LHCN-M2 (cell line): ENCODE data around the gene RTKN2. TPM values are rescaled to one million over a fixed set of nuclear protein-coding genes. Genes with fewer than 3 reads are reported as not detected.

Source experiments
- DNase-seq: peaks from one replicate; pipeline ENCODE4 v3.0.0-alpha.2; 2012; ENCODE audit warnings: low read depth
- total RNA-seq: library from RNA; depleted of rRNA; stranded (reverse); fragments of >200 nt; gene quantifications from 2 replicates; pipeline ENCODE4 v1.2.3, GENCODE V29; 2014

The RTKN2 gene
- total RNA-seq, 1 experiment from 2014 or later: 8.6 TPM

- no peak for DNase-seq
Observed at GRCh38 chr10:62225362-62225761, 43.3 kb downstream of the RTKN2 start.

DNA sequence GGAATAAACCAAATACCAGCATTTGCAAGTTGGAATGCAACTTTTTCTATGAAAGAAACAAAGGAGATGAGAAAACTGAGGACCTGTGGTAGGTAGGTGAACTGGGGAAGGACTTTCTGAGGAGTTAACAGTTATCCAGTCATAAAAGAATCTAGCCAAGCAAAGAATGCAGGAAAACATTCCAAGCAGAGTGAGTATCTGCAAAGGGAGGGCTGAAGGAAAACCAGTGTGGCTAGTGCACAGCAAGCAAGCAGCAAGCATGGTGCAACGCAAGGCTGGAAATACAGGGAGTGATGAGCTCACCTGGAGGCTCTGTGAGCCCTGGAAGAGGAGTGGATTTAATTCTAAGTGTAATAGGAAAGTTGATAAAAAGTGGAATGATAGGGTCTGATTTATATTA, 44.0 kb downstream of the RTKN2 start:
- DNase-seq: peak; percentile 38

- DNase-seq: no peak
Observed at GRCh38 chr10:62217683-62218082, 51.0 kb downstream of the RTKN2 start.

- no peak for DNase-seq
Observed at GRCh38 chr10:62214364-62214874, 54.2 kb downstream of the RTKN2 start.

DNA sequence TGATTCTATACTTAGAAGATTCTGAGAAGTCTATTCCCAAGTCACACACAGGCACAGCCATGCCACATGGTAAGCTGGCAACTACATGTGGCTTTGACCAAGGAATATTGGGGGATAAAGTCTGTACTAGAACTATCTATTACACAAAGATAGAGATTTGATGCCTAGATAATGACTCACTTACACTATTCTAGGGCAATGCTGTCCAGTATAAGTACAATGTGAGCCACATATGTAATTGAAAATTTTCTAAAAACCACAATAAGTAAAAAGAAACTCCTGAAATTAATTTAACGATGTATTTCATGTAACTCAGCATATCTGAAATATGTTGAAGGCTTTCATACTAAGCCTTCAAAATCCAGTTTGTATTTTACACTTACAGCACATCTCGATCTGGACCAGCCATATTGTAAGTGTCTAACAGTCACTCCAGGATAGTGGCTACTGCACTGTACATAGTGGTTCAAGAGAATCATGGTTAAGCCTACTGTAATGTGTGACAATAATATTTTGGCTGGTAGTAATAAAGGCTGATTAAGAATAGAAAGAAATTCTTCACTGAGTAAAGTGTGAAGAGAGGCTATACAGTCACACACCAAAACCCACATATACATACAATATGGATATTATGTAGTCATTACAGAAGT, 62.8 kb downstream of the RTKN2 start:
- DNase-seq: no peak

GRCh38 chr10:62199584-62199983, 69.1 kb downstream of the RTKN2 start:
- no peak for DNase-seq

GRCh38 chr10:62196528-62196927, 72.1 kb downstream of the RTKN2 start:
- no peak for DNase-seq

DNA sequence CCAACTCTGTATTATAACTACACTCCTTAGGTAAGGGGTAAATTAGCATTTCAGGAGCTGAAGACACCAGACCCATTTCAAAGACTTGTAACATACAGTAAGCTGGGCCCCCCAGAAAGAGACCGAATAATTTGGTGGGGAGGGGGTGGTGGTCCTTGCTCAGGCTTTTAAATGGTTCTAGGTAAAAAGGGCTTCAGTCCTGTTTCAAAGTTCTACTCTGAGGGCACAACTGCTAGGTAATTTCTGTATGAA, 73.0 kb downstream of the RTKN2 start:
- DNase-seq: no peak

DNA sequence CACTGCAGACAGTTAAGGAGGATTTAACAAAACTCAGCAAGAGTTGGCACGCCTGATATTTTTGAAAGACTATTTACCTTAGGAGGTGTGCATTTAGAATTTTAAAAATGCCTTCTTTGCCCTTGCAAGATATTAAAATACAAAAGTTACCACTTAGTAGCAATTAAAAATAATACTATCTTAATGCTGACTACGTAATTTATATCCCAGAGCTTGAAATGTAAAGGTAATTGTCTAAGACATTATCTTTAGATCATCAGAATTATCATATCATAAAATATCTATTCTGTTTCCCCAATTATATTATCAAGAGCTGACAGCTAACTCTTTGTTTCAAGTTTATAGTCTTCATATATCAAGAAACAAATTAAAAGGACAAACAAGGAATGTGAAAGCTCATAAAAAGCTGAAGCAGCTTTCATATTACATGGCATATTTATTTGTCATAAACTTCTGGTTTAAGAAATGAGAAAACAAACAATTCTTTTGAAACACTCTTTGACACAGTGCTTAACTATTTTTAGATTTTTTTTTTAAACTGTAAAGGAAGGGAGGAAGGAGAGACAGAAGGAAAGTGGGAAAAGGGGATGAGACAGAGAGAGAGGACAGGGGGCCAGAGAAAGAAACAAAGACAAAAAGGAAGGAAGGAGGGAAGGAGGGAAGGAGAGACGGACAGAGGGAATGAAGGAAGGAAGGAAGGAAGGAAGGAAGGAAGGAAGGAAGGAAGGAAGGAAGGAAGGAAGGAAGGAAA, 73.5 kb downstream of the RTKN2 start:
- no peak for DNase-seq

DNA sequence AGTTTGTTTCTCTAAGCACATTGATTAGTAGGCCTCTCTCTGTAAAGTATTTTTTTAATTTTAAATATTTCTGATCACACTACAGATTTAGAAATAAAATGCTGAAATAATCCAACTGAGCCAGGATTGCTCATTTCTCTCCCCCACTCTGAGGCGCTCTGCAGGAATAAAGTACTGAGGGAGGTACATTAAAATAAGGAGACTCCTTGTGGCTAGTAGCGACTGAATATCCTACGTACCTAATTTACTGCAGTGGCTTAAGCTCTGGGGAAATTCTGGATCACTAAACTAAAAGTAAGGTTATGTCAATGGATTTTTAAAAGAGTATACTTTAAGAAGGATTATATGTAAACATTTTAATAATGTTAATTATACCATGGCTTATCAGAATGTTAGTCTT, 75.2 kb downstream of the RTKN2 start:
- no peak for DNase-seq

DNA sequence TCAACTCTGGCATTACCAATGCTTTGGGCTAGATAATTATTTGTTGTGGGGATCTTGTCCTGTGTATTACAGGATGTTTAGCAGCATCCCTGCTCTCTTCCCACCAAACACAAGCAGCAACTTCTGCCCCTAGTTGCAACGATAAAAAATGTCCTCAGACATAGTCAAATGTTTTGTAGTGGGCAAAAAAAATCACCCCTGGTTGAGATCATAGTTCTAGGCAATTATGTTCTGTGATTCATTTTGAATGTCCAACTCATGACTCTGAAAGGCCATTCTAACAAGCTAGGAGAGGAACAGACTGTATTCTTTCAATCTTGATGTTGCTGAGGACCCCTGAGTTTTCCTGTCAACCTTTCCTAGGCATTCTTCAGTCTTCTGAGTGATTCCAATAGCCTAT, 79.5 kb downstream of the RTKN2 start:
- DNase-seq: peak; percentile 9

GRCh38 chr10:62188021-62188616, 80.5 kb downstream of the RTKN2 start:
- DNase-seq: no peak

DNA sequence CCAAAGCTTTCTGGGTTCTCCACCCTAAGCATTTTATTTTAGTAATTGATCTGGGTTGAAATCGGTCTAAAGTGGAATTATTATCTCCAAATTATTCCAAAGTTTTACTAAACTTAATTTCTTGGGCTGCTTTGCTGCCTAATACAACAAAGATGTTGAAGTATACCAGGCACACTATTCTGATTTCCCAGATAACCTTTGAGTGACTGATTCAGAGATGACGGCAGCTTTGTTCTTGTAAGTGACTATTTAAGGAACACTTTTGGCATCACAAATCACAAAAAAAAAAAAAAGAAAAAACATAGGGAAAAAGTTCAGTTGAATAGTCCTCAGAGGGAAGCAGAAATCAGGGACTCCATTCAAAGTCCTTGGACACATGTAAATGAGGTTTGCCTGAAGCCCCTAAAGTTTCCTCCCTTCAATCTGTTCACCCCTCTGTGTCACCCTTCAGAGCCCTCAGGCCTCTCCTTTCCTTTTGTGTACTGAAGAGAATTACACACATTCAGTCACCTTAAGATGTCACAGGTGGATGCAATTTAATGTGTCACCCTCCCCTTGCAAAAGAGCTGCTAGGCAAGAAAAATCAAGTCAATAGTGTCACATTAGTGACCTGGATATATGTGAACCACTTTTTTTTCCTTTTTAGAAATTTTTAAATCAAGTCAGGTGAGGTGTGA, 81.5 kb downstream of the RTKN2 start:
- DNase-seq: no peak

DNA sequence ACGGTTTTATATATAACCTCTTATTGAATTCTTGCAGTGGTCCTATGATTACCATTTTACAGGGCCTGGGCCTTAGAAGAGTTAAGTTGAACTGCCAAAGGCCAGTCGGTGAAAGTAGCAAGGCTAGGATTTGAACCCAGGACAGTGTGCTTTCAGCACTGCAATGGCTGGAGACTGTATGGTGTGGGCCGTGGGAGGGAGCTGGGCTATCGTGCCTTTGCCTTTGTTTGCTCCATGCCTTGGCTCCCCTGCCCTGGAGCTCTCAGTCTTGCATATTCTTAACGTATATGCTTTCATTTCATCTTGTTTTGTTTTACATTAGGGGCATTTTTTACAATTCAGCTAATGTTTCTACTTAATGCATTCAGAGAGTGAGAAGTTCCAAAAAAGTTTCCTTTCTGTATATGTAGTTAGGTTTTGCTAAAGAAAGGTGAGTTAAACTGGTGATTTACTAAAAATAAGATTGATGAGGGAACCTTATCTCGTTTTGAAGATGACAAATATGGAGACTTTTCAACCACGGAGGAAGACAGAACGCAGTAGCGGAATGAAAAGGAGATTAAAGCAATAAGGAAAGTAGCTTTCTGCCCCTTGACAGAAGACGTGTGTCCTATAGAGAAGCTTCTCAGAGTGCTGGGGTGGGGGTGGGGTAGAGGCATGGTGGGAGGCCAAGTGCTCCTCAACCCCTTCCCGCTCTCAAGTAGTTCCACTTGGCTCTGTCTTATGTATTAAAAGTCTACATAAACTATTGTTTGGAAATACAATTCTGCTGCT, 82.5 kb downstream of the RTKN2 start:
- no peak for DNase-seq

GRCh38 chr10:62183857-62184795, 84.5 kb downstream of the RTKN2 start:
- no peak for DNase-seq

GRCh38 chr10:62183442-62183841, 85.2 kb downstream of the RTKN2 start:
- DNase-seq: no peak

GRCh38 chr10:62182595-62182994, 86.0 kb downstream of the RTKN2 start:
- no peak for DNase-seq

DNA sequence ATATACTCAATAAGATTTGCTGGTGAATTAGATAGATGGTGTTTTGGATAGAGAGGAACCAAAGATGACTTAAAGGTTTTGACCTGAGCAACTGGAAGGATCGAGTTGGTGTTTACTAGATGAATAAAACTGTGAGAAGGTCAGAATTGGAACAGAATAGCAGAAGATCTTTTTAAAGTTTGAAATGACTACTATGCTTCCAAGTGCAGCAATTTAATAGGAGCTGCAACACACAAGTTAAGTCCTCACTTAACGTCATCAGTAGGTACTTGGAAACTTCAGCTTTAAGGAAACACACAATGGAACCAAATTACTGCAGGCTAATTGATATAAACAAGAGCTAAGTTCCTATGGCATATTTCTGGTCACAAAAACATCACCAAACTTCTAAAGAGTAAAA, 86.5 kb downstream of the RTKN2 start:
- no peak for DNase-seq

DNA sequence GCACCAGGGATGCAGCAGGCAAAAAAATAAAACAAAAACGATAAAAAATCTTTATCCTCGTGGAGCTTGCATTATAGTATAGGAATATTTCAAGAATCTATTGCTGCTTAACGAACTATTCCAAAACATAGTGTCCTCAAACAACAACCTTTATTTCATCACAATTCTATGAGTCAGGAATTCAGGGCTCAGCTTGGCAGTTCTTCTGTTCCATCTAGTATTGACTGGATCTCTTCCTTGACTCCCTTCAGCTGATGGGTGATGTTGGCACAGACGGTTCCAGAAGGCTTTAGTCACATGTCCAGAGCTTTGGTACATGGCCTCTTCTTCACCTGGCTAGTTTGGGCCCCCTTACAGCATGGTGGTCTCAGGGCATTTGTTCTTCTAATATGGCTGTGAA, 88.0 kb downstream of the RTKN2 start:
- DNase-seq: no peak

GRCh38 chr10:62178568-62178967, 90.1 kb downstream of the RTKN2 start:
- DNase-seq: no peak

DNA sequence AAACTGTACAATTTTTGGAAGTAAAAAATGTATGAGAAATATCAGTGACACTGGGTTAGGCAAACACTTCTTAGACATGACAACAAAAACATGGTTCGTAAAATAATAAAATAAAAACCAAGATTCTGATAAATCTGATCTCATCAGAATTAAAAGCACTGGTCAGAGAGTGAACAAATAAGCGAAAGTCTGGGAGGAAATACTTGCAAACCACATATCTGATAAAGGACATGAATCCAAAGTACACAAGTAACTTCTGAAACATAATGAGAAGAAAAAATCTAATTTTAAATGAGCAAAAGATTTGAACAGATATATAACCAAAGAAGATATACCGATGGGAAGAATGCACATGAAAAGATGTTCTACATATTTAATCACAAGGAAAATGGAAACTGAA, 91.5 kb downstream of the RTKN2 start:
- no peak for DNase-seq
